CD8-positive, alpha-beta memory T cell (primary cell): Measurements from ENCODE around the gene TDO2. TPM values are rescaled to one million over a fixed set of nuclear protein-coding genes. Genes with fewer than 3 reads are reported as not detected.

Experiments
- CTCF ChIA-PET: fragments of 350-600 bp; sonication (Branson Sonifier 250); formaldehyde crosslinking; loops from one replicate; lab custom pipeline; 2021; ENCODE audit warnings: antibody characterized with exemption; lab: Charles Lee
- POLR2A ChIA-PET: fragments of 350-600 bp; sonication (Branson Sonifier 250); formaldehyde crosslinking; loops from one replicate; lab custom pipeline; 2021; ENCODE audit warnings: antibody characterized with exemption; lab: Charles Lee
- DNase-seq, 5 donors: peaks; one replicate each; pipeline versions ENCODE4 v3.0.0 to v3.0.0-alpha.2; 2020 to 2022; ENCODE audit warnings: mixed read lengths in 1 of 5
- H3K27ac ChIP-seq: one replicate; pipeline ENCODE4 v1.7.0; 2013; ENCODE audit warnings: low read depth, mild to moderate bottlenecking, low read length, moderate library complexity
- H3K27me3 ChIP-seq: 2 replicates; pipeline ENCODE4 v1.7.0; 2013; ENCODE audit warnings: low read length, mild to moderate bottlenecking; ENCODE audit not compliant: insufficient read depth, poor library complexity, severe bottlenecking
- H3K36me3 ChIP-seq: 2 replicates; pipeline ENCODE4 v1.7.0; 2013; ENCODE audit warnings: mild to moderate bottlenecking, low read length, moderate library complexity; ENCODE audit not compliant: insufficient read depth
- H3K4me1 ChIP-seq: 2 replicates; pipeline ENCODE4 v1.7.0; 2013; ENCODE audit warnings: mild to moderate bottlenecking, low read length, moderate library complexity; ENCODE audit not compliant: insufficient read depth
- H3K4me3 ChIP-seq: 2 replicates; pipeline ENCODE4 v1.7.0; 2013; ENCODE audit warnings: mild to moderate bottlenecking, low read length
- H3K9me3 ChIP-seq: 2 replicates; pipeline ENCODE4 v1.7.0; 2013; ENCODE audit warnings: mild to moderate bottlenecking, low read length
- H3K27ac Mint-ChIP-seq, 8 donors: one replicate each; pipeline ENCODE4 v1.8.0; 2020 to 2021; ENCODE audit warnings: mixed read lengths in 8 of 8, mild to moderate bottlenecking in 6 of 8, inconsistent platforms in 3 of 8, moderate library complexity in 3 of 8
- H3K27me3 Mint-ChIP-seq, 2 donors: one replicate each; pipeline ENCODE4 v1.8.0; 2020 to 2021; ENCODE audit warnings: mixed read lengths in 2 of 2, mild to moderate bottlenecking in 1 of 2, moderate library complexity in 1 of 2
- H3K36me3 Mint-ChIP-seq, 3 donors: one replicate each; pipeline ENCODE4 v1.8.0; 2020 to 2021; ENCODE audit warnings: mixed read lengths in 3 of 3, inconsistent platforms in 1 of 3, mild to moderate bottlenecking in 1 of 3
- H3K4me1 Mint-ChIP-seq, 3 donors: one replicate each; pipeline ENCODE4 v1.8.0; 2020 to 2021; ENCODE audit warnings: mixed read lengths in 3 of 3, inconsistent platforms in 1 of 3, mild to moderate bottlenecking in 1 of 3
- H3K4me3 Mint-ChIP-seq, 7 donors: one replicate each; pipeline ENCODE4 v1.8.0; 2020 to 2021; ENCODE audit warnings: mixed read lengths in 7 of 7, mild to moderate bottlenecking in 6 of 7, moderate library complexity in 4 of 7, inconsistent platforms in 2 of 7
- H3K9me3 Mint-ChIP-seq, 5 donors: one replicate each; pipeline ENCODE4 v1.8.0; 2020 to 2022; ENCODE audit warnings: mixed read lengths in 5 of 5, mild to moderate bottlenecking in 3 of 5, moderate library complexity in 2 of 5, inconsistent platforms in 1 of 5
- polyA plus RNA-seq: library from polyadenylated mRNA; unstranded; fragments of 300-500 nt; fragmentation: Illumina TruSeq; gene quantifications from one replicate; pipeline ENCODE4 v1.2.3, GENCODE V29; 2021
- total RNA-seq, 2 experiments: library from RNA; stranded (reverse); gene quantifications; one replicate each; pipeline ENCODE4 v1.2.3, GENCODE V29; 2021

Gene TDO2
- total and polyA plus RNA-seq, 3 experiments from 2014 or later = not detected

DNA sequence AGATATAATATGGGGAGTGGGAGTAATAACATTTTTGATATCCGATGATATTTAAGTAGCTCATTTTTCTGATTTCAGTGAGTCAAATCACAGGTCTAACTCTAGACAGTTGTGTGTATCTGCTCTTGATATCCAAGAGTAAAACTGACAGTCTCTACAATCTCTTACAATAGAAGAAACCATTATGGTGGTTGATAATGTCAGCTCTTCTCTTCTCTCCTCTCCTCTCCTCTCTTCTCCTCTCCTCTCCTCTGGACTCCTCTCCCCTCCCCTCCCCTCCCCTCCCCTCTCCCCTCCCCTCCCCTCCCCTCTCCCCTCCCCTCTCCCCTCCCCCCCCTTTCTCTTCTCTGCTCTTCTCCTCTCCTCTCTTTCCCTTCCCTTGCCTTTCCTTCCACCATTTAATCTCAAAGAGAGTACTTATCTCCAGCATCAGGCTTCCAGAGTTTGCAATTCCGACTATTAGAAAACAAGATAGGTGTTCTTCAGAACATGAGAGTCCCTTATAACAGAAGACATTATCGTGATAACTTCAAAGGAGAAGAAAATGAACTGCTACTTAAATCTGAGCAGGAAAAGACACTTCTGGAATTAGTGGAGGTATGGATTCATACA lies 6.2 kb downstream of the TDO2 start:
- H3K27ac Mint-ChIP-seq = no peak overlapping the region
- Histone ChIP-seq H3K4me3 (no peak overlapping the region), H3K27me3 (no peaks in the 10 kb centered on the region), H3K36me3 (no peaks in the 10 kb centered on the region), H3K9me3 (no peaks in the 10 kb centered on the region), H3K27ac (no peak overlapping the region), H3K4me1 (no peaks in the 10 kb centered on the region)
- H3K36me3 Mint-ChIP-seq = no peaks in the 10 kb centered on the region
- no peaks in the 10 kb centered on the region for H3K4me1 Mint-ChIP-seq
- ChIA-PET CTCF (no interaction called here), POLR2A (no interaction called here)
- peaks cover 2 to 20% of the 10 kb centered on the region in 2 donors for H3K27me3 Mint-ChIP-seq
- H3K4me3 Mint-ChIP-seq = no peak overlapping the region
- no peak for DNase-seq
- no peaks in the 10 kb centered on the region for H3K9me3 Mint-ChIP-seq

DNA sequence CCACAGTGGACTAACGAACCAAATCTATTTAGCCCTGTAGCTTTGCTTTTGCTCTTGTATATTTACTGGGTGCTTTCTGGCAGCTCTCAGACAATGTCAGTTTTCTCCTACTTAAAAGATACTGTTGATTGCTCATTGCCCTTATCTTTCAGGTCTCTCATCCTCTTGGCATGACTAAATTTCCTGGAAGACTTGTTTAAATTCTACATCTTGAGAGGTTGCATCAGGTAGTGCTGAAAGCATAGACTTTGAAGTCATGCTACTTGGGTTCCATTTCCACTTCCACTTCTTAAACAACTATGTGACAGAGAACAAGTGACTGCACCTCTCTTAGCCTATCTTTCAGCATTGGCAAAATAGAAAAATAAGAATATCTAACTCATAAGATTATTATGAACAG lies 8.4 kb downstream of the TDO2 start:
- H3K27me3 ChIP-seq = no peaks in the 10 kb centered on the region
- CTCF ChIA-PET = no interaction called here

DNA sequence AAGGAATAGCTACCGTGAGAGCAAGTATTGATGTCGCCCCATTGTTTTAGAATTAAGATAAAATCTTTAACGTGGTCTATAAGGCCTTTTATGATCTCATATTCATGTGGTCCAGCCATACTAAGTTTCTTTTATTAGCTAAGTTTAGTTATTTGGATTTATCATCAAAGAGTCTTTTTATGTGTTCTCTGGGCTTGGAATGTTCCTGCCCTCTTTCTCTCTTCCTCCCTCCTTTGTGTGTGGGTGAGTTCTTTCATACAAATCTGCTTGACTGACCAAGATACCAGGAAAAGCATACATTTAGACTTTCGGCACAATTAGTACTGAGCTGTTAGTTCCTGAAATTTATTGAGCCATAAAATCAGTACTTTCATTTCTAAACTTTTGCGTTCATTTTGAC lies 11.3 kb downstream of the TDO2 start:
- Mint-ChIP-seq H3K4me3 (no peak overlapping the region), H3K36me3 (no peaks in the 10 kb centered on the region), H3K27me3 (peaks cover 3% of the 10 kb centered on the region in 2 donors), H3K4me1 (no peaks in the 10 kb centered on the region), H3K9me3 (no peaks in the 10 kb centered on the region), H3K27ac (no peak overlapping the region)
- DNase-seq = no peak
- Histone ChIP-seq H3K27me3 (no peaks in the 10 kb centered on the region), H3K9me3 (no peaks in the 10 kb centered on the region), H3K36me3 (no peaks in the 10 kb centered on the region), H3K4me3 (no peak overlapping the region), H3K4me1 (no peaks in the 10 kb centered on the region), H3K27ac (no peak overlapping the region)
- ChIA-PET CTCF (no interaction called here), POLR2A (no interaction called here)

More for the DNA sequence above, 8.4 kb downstream of the TDO2 start:
- Mint-ChIP-seq H3K4me3 (no peak overlapping the region), H3K27me3 (peaks cover 3 to 15% of the 10 kb centered on the region in 2 donors), H3K27ac (no peak overlapping the region), H3K36me3 (no peaks in the 10 kb centered on the region), H3K4me1 (no peaks in the 10 kb centered on the region), H3K9me3 (no peaks in the 10 kb centered on the region)
- no peak for DNase-seq
- no peaks in the 10 kb centered on the region for H3K36me3 ChIP-seq
- H3K4me1 ChIP-seq = no peaks in the 10 kb centered on the region
- no peaks in the 10 kb centered on the region for H3K9me3 ChIP-seq
- H3K27ac ChIP-seq = no peak overlapping the region
- H3K4me3 ChIP-seq = no peak overlapping the region
- POLR2A ChIA-PET = no interaction called here

DNA sequence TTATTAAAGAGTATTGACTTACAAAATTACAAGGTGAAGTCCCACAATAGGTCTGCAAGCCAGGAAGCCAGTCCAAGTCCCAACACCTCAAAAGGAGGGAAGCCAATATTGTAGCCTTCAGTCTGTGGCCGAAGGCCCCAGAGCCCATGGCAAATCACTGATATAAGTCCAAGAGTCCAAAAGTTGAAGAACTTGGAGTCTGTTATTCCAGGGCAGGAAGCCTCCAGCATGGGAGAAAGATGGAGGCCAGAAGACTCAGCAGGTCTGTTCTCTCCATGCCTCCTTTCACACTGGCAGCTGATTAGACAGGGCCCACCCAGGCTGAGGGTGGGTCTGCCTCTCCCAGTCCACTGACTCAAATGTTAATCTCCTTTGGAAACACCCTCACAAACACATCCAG lies 18.1 kb downstream of the TDO2 start:
- H3K4me3 ChIP-seq = no peak overlapping the region
- no peaks in the 10 kb centered on the region for H3K4me1 ChIP-seq
- H3K9me3 ChIP-seq = no peaks in the 10 kb centered on the region
- no peak overlapping the region for H3K4me3 Mint-ChIP-seq
- ChIA-PET POLR2A (no interaction called here), CTCF (no interaction called here)
- H3K27me3 ChIP-seq = no peaks in the 10 kb centered on the region
- H3K9me3 Mint-ChIP-seq = no peaks in the 10 kb centered on the region
- no peak overlapping the region for H3K27ac Mint-ChIP-seq
- no peak overlapping the region for H3K27ac ChIP-seq
- H3K27me3 Mint-ChIP-seq = no peaks in the 10 kb centered on the region
- DNase-seq = no peak
- H3K36me3 Mint-ChIP-seq = peaks cover 7 to 28% (median 22%) of the 10 kb centered on the region in 3 donors
- H3K4me1 Mint-ChIP-seq = no peaks in the 10 kb centered on the region
- H3K36me3 ChIP-seq = no peaks in the 10 kb centered on the region

DNA sequence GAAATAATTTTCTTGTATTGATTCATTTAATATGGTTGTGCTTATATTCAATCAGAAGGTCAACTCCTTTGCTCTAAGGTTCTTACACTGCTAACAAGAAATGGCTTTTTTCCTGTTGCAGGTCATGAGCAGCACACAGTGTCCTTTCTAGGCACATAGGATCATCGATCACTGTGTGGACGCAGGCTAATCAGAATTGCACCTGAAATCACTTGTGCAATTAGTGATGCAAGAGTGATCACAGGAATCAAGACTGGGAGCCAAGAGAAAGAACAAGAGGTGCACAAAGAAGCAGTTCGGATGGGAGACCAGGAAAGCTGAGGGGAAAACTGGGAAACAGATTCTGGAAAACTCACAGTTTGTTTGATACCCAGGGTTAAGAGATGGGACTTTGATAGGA lies 21.1 kb downstream of the TDO2 start:
- Mint-ChIP-seq H3K9me3 (no peaks in the 10 kb centered on the region), H3K36me3 (peaks cover 16 to 53% (median 33%) of the 10 kb centered on the region in 3 donors), H3K27ac (peak overlapping the region in 1 of 8 donors; percentile 3), H3K27me3 (no peaks in the 10 kb centered on the region), H3K4me3 (no peak overlapping the region), H3K4me1 (no peaks in the 10 kb centered on the region)
- CTCF ChIA-PET = no interaction called here
- H3K4me3 ChIP-seq = no peak overlapping the region
- DNase-seq = no peak
- H3K4me1 ChIP-seq = no peaks in the 10 kb centered on the region
- no peak overlapping the region for H3K27ac ChIP-seq
- no peaks in the 10 kb centered on the region for H3K9me3 ChIP-seq
- no peaks in the 10 kb centered on the region for H3K36me3 ChIP-seq
- POLR2A ChIA-PET = no interaction called here
- no peaks in the 10 kb centered on the region for H3K27me3 ChIP-seq

DNA sequence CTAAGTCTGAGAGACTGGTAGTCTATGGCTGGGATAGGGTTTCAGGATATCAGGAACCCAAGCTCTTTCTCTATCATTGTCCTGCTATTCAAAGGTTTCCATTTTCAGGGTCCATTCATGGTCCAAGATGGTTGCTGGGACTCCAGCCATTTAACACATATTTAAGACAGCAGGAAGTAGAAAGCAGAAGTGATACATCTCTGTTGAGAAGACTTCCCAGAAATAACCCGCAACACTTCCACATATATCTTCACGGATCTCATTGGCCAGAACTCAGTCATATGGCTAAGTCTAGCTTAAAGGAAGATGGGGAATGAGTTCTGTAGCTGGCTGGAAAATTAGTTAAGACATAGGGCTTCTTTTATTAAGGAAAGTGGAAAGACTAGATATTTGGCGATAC lies 26.3 kb downstream of the TDO2 start:
- no peak for DNase-seq
- no peak overlapping the region for H3K27ac Mint-ChIP-seq
- Histone ChIP-seq H3K36me3 (no peaks in the 10 kb centered on the region), H3K27ac (no peak overlapping the region), H3K4me3 (no peak overlapping the region), H3K9me3 (no peaks in the 10 kb centered on the region), H3K4me1 (no peaks in the 10 kb centered on the region), H3K27me3 (no peaks in the 10 kb centered on the region)
- peaks cover 0 to 3% (median 0%) of the 10 kb centered on the region in 5 donors for H3K9me3 Mint-ChIP-seq
- H3K36me3 Mint-ChIP-seq = peaks cover 21 to 60% (median 22%) of the 10 kb centered on the region in 3 donors
- no peaks in the 10 kb centered on the region for H3K27me3 Mint-ChIP-seq
- no peak overlapping the region for H3K4me3 Mint-ChIP-seq
- CTCF ChIA-PET = no interaction called here
- no peaks in the 10 kb centered on the region for H3K4me1 Mint-ChIP-seq
- POLR2A ChIA-PET = no interaction called here

DNA sequence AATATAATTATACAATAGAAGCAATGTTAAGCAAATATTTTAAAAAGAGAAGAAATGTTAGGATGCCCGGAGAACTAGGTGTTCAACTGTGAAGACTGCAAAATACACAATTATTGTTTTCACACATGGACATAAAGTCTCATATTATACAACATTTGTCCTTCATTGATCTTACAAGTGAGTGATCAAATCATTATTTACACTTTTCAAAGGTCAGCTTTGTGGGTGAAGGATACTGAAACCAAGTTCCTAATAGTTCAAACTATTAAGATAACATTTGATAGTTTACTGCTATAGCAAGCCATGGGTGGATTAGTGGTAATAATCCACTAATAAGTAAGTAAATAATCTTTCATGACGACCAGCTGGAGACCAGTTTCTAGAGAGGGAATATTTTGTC lies 26.8 kb downstream of the TDO2 start:
- Histone ChIP-seq H3K4me1 (no peaks in the 10 kb centered on the region), H3K27me3 (no peaks in the 10 kb centered on the region), H3K4me3 (no peak overlapping the region), H3K27ac (no peak overlapping the region), H3K9me3 (no peaks in the 10 kb centered on the region), H3K36me3 (no peaks in the 10 kb centered on the region)
- ChIA-PET POLR2A (no interaction called here), CTCF (no interaction called here)
- Mint-ChIP-seq H3K27me3 (no peaks in the 10 kb centered on the region), H3K4me1 (no peaks in the 10 kb centered on the region), H3K36me3 (peaks cover 23 to 60% (median 25%) of the 10 kb centered on the region in 3 donors), H3K4me3 (no peak overlapping the region), H3K9me3 (peaks cover 0 to 3% (median 0%) of the 10 kb centered on the region in 5 donors), H3K27ac (no peak overlapping the region)
- no peak for DNase-seq

DNA sequence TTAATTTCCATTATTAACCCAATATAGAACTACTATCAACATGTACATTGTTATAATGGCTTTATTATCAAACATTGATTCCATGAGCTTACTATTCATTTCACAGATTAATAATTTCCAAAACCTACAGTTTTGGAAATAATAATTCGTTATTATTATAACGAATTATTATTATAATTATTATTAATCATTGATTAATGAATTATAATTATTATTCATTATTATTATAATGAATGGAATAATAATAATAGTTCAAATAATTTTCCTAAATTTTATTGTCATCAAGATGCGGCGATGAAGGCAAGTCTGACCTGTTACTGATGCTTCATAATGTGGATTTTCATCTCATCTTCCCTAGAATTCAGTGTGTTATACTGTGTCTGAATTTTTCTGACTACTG lies 28.1 kb downstream of the TDO2 start:
- POLR2A ChIA-PET = no interaction called here
- Mint-ChIP-seq H3K4me3 (no peak overlapping the region), H3K27ac (no peak overlapping the region), H3K36me3 (peaks cover 26 to 61% (median 27%) of the 10 kb centered on the region in 3 donors), H3K27me3 (no peaks in the 10 kb centered on the region), H3K9me3 (peaks cover 0 to 3% (median 0%) of the 10 kb centered on the region in 5 donors), H3K4me1 (no peaks in the 10 kb centered on the region)
- Histone ChIP-seq H3K9me3 (no peaks in the 10 kb centered on the region), H3K27me3 (no peaks in the 10 kb centered on the region), H3K36me3 (no peaks in the 10 kb centered on the region), H3K4me3 (no peak overlapping the region), H3K4me1 (no peaks in the 10 kb centered on the region), H3K27ac (no peak overlapping the region)
- no peak for DNase-seq
- CTCF ChIA-PET = no interaction called here
